Naive thymus-derived CD4-positive, alpha-beta T cell (primary cell): ENCODE data around the gene TECTA. TPM values are rescaled to one million over a fixed set of nuclear protein-coding genes. Genes with fewer than 3 reads are reported as not detected.

Experiments used
- ATAC-seq: fragments of 150-1000 bp; cut with Tn5 transposase; 2 replicates; pipeline ENCODE4 v1.10.0; 2021; ENCODE audit warnings: mild to moderate bottlenecking, moderate library complexity
- CTCF ChIA-PET: fragments of 350-600 bp; sonication (Branson Sonifier 250); formaldehyde crosslinking; loops from one replicate; lab custom pipeline; 2021; ENCODE audit warnings: antibody characterized with exemption; lab: Charles Lee
- POLR2A ChIA-PET: fragments of 350-600 bp; sonication (Branson Sonifier 250); formaldehyde crosslinking; loops from one replicate; lab custom pipeline; 2021; ENCODE audit warnings: antibody characterized with exemption, inconsistent platforms; lab: Charles Lee
- DNase-seq, 9 donors: peaks; one replicate each; pipeline versions ENCODE4 v3.0.0 to v3.0.0-alpha.2; 2020 to 2022; ENCODE audit warnings: mixed read lengths in 1 of 9
- H3K27ac ChIP-seq: one replicate; pipeline ENCODE4 v1.7.0; 2013; ENCODE audit warnings: mild to moderate bottlenecking, low read depth, low read length, moderate library complexity
- H3K27me3 ChIP-seq, 2 donors: one replicate each; pipeline ENCODE4 v1.7.0; 2013; ENCODE audit warnings: low read length in 2 of 2, mild to moderate bottlenecking in 2 of 2, moderate library complexity in 2 of 2; ENCODE audit not compliant: control insufficient read depth in 2 of 2, insufficient read depth in 2 of 2
- H3K36me3 ChIP-seq, 3 experiments: 1 replicate in 2 of 3; 2 replicates in 1 of 3; pipeline ENCODE4 v1.7.0; 2013; ENCODE audit warnings: low read length in 3 of 3, mild to moderate bottlenecking in 3 of 3, moderate library complexity in 1 of 3; ENCODE audit not compliant: insufficient read depth in 3 of 3, control insufficient read depth in 2 of 3
- H3K4me1 ChIP-seq, 2 donors: one replicate each; pipeline ENCODE4 v1.7.0; 2013; ENCODE audit warnings: low read length in 2 of 2, mild to moderate bottlenecking in 2 of 2, moderate library complexity in 1 of 2; ENCODE audit not compliant: control insufficient read depth in 2 of 2, insufficient read depth in 2 of 2
- H3K4me3 ChIP-seq: 2 replicates; pipeline ENCODE4 v1.7.0; 2013; ENCODE audit warnings: mild to moderate bottlenecking, low read length
- H3K9me3 ChIP-seq, 3 experiments: 1 replicate in 2 of 3; 2 replicates in 1 of 3; pipeline ENCODE4 v1.7.0; 2013; ENCODE audit warnings: low read length in 3 of 3; ENCODE audit not compliant: control insufficient read depth in 2 of 3
- H3K27ac Mint-ChIP-seq, 9 donors: one replicate each; pipeline ENCODE4 v1.8.0; 2020 to 2022; ENCODE audit warnings: mixed read lengths in 9 of 9, mild to moderate bottlenecking in 8 of 9, moderate library complexity in 5 of 9, inconsistent platforms in 2 of 9
- H3K27me3 Mint-ChIP-seq, 5 donors: one replicate each; pipeline ENCODE4 v1.8.0; 2021 to 2022; ENCODE audit warnings: mixed read lengths in 5 of 5, mild to moderate bottlenecking in 1 of 5
- H3K36me3 Mint-ChIP-seq, 5 donors: one replicate each; pipeline ENCODE4 v1.8.0; 2020 to 2022; ENCODE audit warnings: mixed read lengths in 5 of 5, mild to moderate bottlenecking in 3 of 5, inconsistent platforms in 1 of 5
- H3K4me1 Mint-ChIP-seq, 7 donors: one replicate each; pipeline ENCODE4 v1.8.0; 2020 to 2022; ENCODE audit warnings: mixed read lengths in 7 of 7, mild to moderate bottlenecking in 3 of 7, inconsistent platforms in 1 of 7
- H3K4me3 Mint-ChIP-seq, 10 donors: one replicate each; pipeline ENCODE4 v1.8.0; 2020 to 2022; ENCODE audit warnings: mild to moderate bottlenecking in 10 of 10, mixed read lengths in 10 of 10, moderate library complexity in 6 of 10, inconsistent platforms in 2 of 10
- H3K9me3 Mint-ChIP-seq, 11 donors: one replicate each; pipeline ENCODE4 v1.8.0; 2020 to 2022; ENCODE audit warnings: mixed read lengths in 11 of 11, mild to moderate bottlenecking in 4 of 11, inconsistent platforms in 1 of 11, moderate library complexity in 1 of 11
- intact Hi-C, 2 donors: fragments of 100-400 bp; cut with micrococcal nuclease; formaldehyde crosslinking; loops; one replicate each; pipeline ENCODE4 v1.15.1; 2023
- polyA plus RNA-seq, 2 donors: library from polyadenylated mRNA; unstranded; fragments of 300-500 nt; fragmentation: Illumina TruSeq; gene quantifications; one replicate each; pipeline ENCODE4 v1.2.3, GENCODE V29; 2021
- total RNA-seq, 6 experiments: library from RNA in 5 of 6; stranded (reverse) in 5 of 6; gene quantifications; 1 replicate in 5 of 6; 2 replicates in 1 of 6; pipeline ENCODE4 v1.2.3 and lab custom pipeline; 2021 to 2026

Gene TECTA
- total and polyA plus RNA-seq, 7 experiments from 2014 or later, result 0.29 to 0.75 (median 0.47) TPM

DNA sequence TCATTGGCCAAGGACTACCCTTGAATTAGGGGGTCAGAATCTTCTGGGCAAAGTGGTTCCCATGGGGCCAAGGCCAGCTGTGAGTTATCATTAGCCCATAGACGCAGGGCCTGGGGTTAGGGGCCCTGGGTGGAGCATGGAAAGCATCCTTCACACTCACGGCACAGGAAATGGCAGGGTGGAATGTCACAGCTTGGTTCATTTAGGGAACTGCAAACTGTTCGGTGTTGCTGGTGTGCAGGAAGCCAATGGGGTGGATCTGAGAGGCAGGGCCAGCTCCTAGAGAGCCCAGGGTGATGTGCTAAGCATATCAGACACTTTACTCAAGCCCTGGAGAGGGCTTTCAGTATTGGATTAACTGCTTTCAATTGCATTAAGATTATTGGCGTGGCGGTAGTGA lies 42.9 kb downstream of the TECTA start:
- Histone ChIP-seq H3K4me3 (no peak overlapping the region), H3K9me3 (no peaks in the 10 kb centered on the region), H3K36me3 (no peaks in the 10 kb centered on the region), H3K4me1 (no peaks in the 10 kb centered on the region), H3K27me3 (no peaks in the 10 kb centered on the region), H3K27ac (no peak overlapping the region)
- H3K36me3 Mint-ChIP-seq, result peaks cover 0 to 4% (median 0%) of the 10 kb centered on the region in 5 donors
- H3K9me3 Mint-ChIP-seq, result no peaks in the 10 kb centered on the region
- H3K4me3 Mint-ChIP-seq, result no peak overlapping the region
- no peaks in the 10 kb centered on the region for H3K4me1 Mint-ChIP-seq
- no peak for DNase-seq
- no peak overlapping the region for H3K27ac Mint-ChIP-seq
- CTCF ChIA-PET, result no interaction called here
- H3K27me3 Mint-ChIP-seq, result peaks cover 0 to 3% (median 0%) of the 10 kb centered on the region in 5 donors
- ATAC-seq, result no peak
- POLR2A ChIA-PET, result no interaction called here
- intact Hi-C loops, result no loop called here

DNA sequence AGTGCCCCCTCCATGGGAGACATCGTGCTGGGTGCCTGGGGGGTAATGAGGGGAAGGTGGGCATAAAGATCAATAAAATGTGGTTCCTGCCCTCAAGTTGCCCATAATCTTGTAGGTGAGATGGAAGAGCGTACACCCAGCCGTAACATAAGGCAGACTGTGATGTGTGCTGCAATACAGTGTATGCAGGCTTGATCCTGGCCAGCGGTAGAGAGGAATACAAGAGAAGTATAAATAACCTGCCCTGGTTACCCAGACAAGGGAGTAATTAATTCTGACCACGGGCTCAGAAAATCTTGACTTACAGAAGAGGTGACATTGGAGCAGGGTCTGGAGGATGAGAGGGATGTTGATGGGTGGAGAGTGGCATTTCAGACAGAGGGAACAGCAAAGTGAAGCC lies 43.7 kb downstream of the TECTA start:
- POLR2A ChIA-PET, result no interaction called here
- intact Hi-C loops, result no loop called here
- Histone ChIP-seq H3K4me1 (no peaks in the 10 kb centered on the region), H3K36me3 (no peaks in the 10 kb centered on the region), H3K27ac (no peak overlapping the region), H3K9me3 (no peaks in the 10 kb centered on the region), H3K27me3 (no peaks in the 10 kb centered on the region), H3K4me3 (no peak overlapping the region)
- H3K27me3 Mint-ChIP-seq, result peaks cover 0 to 3% (median 0%) of the 10 kb centered on the region in 5 donors
- no peaks in the 10 kb centered on the region for H3K9me3 Mint-ChIP-seq
- no peak for ATAC-seq
- DNase-seq, result no peak
- no peak overlapping the region for H3K4me3 Mint-ChIP-seq
- no peaks in the 10 kb centered on the region for H3K4me1 Mint-ChIP-seq
- H3K36me3 Mint-ChIP-seq, result peaks cover 0 to 4% (median 0%) of the 10 kb centered on the region in 5 donors
- CTCF ChIA-PET, result no interaction called here
- H3K27ac Mint-ChIP-seq, result no peak overlapping the region

DNA sequence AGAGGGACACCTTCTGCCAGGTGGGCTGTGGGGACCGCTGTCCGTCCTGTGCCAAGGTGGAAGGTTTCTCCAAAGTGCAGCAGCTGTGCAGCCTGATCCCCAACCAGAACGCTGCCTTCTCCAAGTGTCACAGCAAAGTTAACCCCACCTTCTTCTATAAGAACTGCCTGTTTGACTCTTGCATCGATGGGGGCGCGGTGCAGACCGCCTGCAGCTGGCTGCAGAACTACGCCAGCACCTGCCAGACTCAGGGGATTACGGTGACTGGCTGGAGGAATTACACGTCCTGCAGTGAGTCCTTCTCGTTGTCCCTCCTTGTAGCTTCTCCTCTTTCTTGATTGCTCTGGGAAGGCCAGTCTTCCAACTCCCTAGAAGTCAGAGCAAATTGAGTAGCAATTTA lies 44.8 kb downstream of the TECTA start:
- Mint-ChIP-seq H3K4me3 (no peak overlapping the region), H3K9me3 (no peaks in the 10 kb centered on the region), H3K27me3 (peaks cover 0 to 3% (median 0%) of the 10 kb centered on the region in 5 donors), H3K27ac (no peak overlapping the region), H3K36me3 (peaks cover 0 to 4% (median 0%) of the 10 kb centered on the region in 5 donors), H3K4me1 (no peaks in the 10 kb centered on the region)
- no peak overlapping the region for H3K4me3 ChIP-seq
- H3K9me3 ChIP-seq, result no peaks in the 10 kb centered on the region
- DNase-seq (no peak), ATAC-seq (no peak)
- no peaks in the 10 kb centered on the region for H3K4me1 ChIP-seq
- intact Hi-C loops, result no loop called here
- no peak overlapping the region for H3K27ac ChIP-seq
- ChIA-PET POLR2A (no interaction called here), CTCF (no interaction called here)
- no peaks in the 10 kb centered on the region for H3K36me3 ChIP-seq
- no peaks in the 10 kb centered on the region for H3K27me3 ChIP-seq

DNA sequence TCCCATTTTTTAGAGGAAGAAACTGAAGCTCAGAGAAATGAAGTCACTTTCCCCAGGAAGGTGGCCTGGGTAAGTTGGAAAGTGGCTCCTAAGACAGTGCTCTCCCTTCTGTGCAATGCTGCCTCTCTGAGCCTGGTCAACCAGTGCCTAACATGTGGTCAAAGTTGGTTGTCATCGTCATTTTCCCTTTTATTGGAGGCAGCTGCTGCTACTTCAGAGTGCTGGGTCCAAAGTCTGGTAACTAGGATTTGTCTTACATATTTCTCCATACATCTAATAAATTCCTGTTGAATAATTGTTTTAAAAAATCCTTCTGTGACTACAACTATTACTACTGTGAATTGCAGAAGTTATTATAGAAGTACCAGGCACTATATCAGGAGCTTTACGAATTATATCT lies 48.1 kb downstream of the TECTA start:
- H3K4me3 Mint-ChIP-seq, result no peak overlapping the region
- H3K4me3 ChIP-seq, result no peak overlapping the region
- DNase-seq (no peak), ATAC-seq (no peak)
- no peaks in the 10 kb centered on the region for H3K27me3 ChIP-seq
- POLR2A ChIA-PET, result no interaction called here
- no peak overlapping the region for H3K27ac Mint-ChIP-seq
- H3K27me3 Mint-ChIP-seq, result peaks cover 0 to 7% (median 0%) of the 10 kb centered on the region in 5 donors
- no peaks in the 10 kb centered on the region for H3K36me3 ChIP-seq
- CTCF ChIA-PET, result no interaction called here
- H3K9me3 ChIP-seq, result no peaks in the 10 kb centered on the region
- peaks cover 0 to 4% (median 0%) of the 10 kb centered on the region in 5 donors for H3K36me3 Mint-ChIP-seq
- no peaks in the 10 kb centered on the region for H3K9me3 Mint-ChIP-seq
- no peak overlapping the region for H3K27ac ChIP-seq
- intact Hi-C loops, result no loop called here
- no peaks in the 10 kb centered on the region for H3K4me1 Mint-ChIP-seq
- no peaks in the 10 kb centered on the region for H3K4me1 ChIP-seq

DNA sequence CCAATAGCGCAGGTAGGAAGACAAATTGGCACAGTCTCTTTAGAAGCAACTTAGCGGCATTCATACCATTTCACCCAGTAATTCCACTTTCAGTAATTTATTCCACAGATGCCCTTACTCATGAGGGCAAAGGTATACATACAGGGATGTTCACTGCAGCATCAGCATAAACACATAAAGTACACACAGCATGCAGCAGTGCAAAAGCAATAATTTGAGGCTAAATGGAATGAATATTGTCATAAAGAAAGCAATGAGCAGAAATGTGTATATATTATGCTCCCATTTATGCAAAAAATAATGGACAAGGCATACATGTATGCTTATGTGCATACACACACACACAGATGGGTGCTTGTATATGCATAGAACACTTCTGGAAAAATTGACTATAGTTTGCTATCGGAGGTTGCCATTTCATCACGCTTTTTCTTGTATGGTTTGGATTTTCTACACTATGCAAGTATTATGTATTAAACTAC lies 50.2 kb downstream of the TECTA start:
- H3K4me3 Mint-ChIP-seq, result no peak overlapping the region
- Histone ChIP-seq H3K4me3 (no peak overlapping the region), H3K36me3 (no peaks in the 10 kb centered on the region), H3K27ac (no peak overlapping the region), H3K9me3 (no peaks in the 10 kb centered on the region), H3K27me3 (no peaks in the 10 kb centered on the region), H3K4me1 (no peaks in the 10 kb centered on the region)
- CTCF ChIA-PET, result no interaction called here
- no peak for DNase-seq
- POLR2A ChIA-PET, result no interaction called here
- ATAC-seq, result no peak
- H3K27ac Mint-ChIP-seq, result no peak overlapping the region
- no peaks in the 10 kb centered on the region for H3K9me3 Mint-ChIP-seq
- intact Hi-C loops, result no loop called here
- H3K4me1 Mint-ChIP-seq, result no peaks in the 10 kb centered on the region
- no peaks in the 10 kb centered on the region for H3K36me3 Mint-ChIP-seq
- peaks cover 0 to 8% (median 0%) of the 10 kb centered on the region in 5 donors for H3K27me3 Mint-ChIP-seq

DNA sequence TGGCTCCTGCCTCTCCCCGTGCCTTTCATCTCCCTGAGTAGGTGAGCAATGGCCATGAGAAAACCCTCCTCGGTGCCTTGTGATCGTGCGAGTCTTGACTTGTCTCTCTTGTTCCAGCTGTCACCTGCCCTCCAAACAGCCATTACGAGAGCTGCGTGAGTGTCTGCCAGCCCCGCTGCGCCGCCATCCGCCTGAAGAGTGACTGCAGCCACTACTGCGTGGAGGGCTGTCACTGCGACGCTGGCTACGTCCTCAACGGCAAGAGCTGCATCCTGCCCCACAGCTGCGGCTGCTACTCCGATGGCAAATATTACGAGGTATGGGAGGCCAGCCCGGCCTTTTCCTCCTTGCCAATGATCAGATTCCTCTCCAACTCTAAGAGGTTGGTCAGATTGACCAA lies 51.7 kb downstream of the TECTA start:
- no peaks in the 10 kb centered on the region for H3K4me1 Mint-ChIP-seq
- ATAC-seq, result no peak
- no peak for DNase-seq
- CTCF ChIA-PET, result no interaction called here
- Histone ChIP-seq H3K36me3 (no peaks in the 10 kb centered on the region), H3K9me3 (no peaks in the 10 kb centered on the region), H3K4me1 (no peaks in the 10 kb centered on the region), H3K4me3 (no peak overlapping the region), H3K27me3 (no peaks in the 10 kb centered on the region), H3K27ac (no peak overlapping the region)
- POLR2A ChIA-PET, result no interaction called here
- H3K27me3 Mint-ChIP-seq, result peaks cover 0 to 9% (median 0%) of the 10 kb centered on the region in 5 donors
- intact Hi-C loops, result no loop called here
- H3K4me3 Mint-ChIP-seq, result no peak overlapping the region
- no peak overlapping the region for H3K27ac Mint-ChIP-seq
- no peaks in the 10 kb centered on the region for H3K9me3 Mint-ChIP-seq
- peaks cover 0 to 4% (median 0%) of the 10 kb centered on the region in 5 donors for H3K36me3 Mint-ChIP-seq

DNA sequence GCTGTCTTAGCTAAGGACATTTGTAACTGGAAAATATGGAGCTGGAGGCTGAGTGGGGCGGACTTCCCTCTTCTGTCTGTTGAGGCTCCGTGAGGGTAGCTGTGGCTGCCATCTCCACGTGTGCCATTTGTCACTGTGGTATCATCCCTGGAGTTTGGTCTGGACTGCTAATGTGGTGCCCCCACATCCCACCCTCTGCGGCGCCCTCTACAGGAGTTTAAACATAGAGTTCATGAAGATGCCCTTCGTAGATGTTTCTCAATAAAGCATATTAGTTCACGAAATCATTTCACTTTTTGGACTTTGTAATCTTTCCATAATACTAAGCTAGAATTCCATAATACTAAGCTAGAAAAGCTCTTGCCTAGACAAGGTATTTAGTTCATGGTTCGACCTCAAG lies 52.4 kb downstream of the TECTA start:
- H3K4me1 ChIP-seq, result no peaks in the 10 kb centered on the region
- ChIA-PET POLR2A (no interaction called here), CTCF (no interaction called here)
- H3K4me3 ChIP-seq, result no peak overlapping the region
- Mint-ChIP-seq H3K36me3 (peaks cover 0 to 4% (median 0%) of the 10 kb centered on the region in 5 donors), H3K4me1 (no peaks in the 10 kb centered on the region), H3K9me3 (no peaks in the 10 kb centered on the region), H3K4me3 (no peak overlapping the region), H3K27ac (no peak overlapping the region), H3K27me3 (peaks cover 0 to 12% (median 0%) of the 10 kb centered on the region in 5 donors)
- ATAC-seq (no peak), DNase-seq (no peak)
- H3K9me3 ChIP-seq, result no peaks in the 10 kb centered on the region
- H3K27ac ChIP-seq, result no peak overlapping the region
- intact Hi-C loops, result no loop called here
- H3K36me3 ChIP-seq, result no peaks in the 10 kb centered on the region
- no peaks in the 10 kb centered on the region for H3K27me3 ChIP-seq
